Measurements from ENCODE around the gene MAP1A.
A peak's percentile ranks its signal among the peaks of the same experiment; 100 is the strongest.

The MAP1A gene

DNA sequence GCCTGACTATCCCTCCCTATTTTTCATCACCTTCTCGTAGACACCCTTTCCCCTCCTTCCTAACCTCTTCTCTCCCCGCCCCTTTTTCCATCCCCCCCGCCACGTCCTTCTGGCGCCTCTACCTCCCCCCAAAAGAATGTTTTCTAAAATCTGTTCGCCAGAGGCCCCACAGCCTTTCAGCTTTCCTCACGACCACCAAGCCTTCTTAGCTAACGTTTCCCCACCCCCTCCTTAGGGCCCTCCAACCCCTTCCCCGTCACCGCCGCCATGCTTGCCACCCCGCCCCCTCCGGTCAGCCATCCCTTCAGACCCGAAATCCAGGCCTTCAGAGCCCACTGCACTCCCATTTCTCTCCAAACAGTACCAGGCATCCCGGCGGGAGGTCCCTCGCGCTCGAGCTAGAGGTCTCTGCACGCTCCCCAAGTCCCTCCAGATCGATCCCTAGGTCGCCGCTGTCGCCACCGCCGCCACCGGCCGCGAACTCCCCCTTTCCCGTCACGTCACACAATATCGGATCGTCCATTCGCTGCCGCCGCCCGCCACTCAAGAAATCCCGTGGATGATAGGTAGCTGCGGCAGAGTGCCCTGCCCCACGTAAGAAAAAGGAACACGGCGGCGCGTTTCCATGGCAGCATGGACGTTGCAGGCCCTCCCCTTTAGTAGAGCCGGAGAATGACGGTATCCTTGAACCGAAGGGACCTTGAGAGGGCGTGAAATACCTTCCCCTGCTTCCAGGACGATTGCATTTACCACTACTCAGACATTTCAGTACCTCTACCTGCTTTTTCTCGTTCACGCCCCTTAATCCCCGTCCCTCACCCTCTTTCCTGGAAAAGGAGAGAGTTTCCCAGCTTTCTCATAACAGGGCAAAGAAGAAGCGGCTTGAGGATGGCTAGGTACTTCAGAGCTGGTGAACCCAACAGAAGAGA lies 24.5 kb upstream of the MAP1A start, which contains the start of gene TP53BP1:
Gene TP53BP1, minus strand, starts transcription at position 484 of the 929 bp plus-strand sequence. Its CDS starts 113 bp downstream, at position 371.
- Histone ChIP-seq H3K27ac (ENCODE audit: low read depth, low read length) (peak within 1 kb of the TSS; percentile 64), H3K4me1 (ENCODE audit: control insufficient read depth, insufficient read depth, low read length) (peaks cover 17% of the 10 kb centered on the region)

DNA sequence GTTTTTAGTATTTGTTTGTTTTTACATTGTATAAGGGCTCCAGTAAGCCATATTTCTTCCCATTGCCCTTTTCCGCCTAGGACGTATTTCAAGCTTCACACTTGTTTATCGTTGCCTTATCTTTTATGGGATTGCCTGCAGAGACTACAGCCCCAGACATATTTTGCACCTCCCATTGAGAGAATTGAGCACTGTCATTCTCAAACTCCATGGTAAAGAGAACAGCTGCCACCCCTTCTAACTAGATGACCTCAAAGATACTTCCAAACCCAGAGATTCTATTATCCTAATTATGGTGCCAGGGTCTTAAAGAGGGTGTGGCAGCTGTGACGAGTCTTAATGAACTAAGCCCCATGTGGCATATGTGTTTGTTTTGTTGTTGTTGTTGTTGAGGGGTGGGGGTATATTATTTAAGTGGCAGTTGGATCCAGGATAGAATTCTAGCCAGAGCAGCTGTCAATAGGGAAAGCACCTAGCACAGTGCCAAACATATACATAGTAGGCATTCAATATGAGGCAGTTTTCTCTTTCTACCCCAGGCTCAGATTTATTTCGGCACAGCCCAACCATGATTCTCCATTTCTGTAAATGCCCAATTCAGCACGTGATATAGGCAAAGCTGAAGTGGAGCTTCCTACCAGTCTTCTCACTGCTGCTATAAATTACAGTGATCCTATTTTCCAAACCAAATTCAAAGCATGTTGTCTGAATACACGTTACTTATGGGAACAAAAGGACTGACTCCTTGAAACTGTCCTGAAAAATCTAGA lies 23.5 kb upstream of the MAP1A start:
- peak overlapping the region; percentile 78 for H3K4me3 ChIP-seq (ENCODE audit: low read depth, low read length)
- H3K9ac ChIP-seq (ENCODE audit: low read length) = no peak overlapping the region
- H3K4me1 ChIP-seq (ENCODE audit: control insufficient read depth, insufficient read depth, low read length) = peaks cover 17% of the 10 kb centered on the region
- H3K27me3 ChIP-seq (ENCODE audit: control insufficient read depth, insufficient read depth, low read length) = no peaks in the 10 kb centered on the region
- H3K27ac ChIP-seq (ENCODE audit: low read depth, low read length) = no peak overlapping the region
- no peaks in the 10 kb centered on the region for H3K9me3 ChIP-seq (ENCODE audit: control insufficient read depth, insufficient read depth, low read depth, low read length)
- H3K36me3 ChIP-seq (ENCODE audit: control insufficient read depth, insufficient read depth, low read length) = peaks cover 28% of the 10 kb centered on the region

More for the DNA sequence above, 24.5 kb upstream of the MAP1A start, which contains the start of gene TP53BP1:
- Histone ChIP-seq H3K9me3 (ENCODE audit: control insufficient read depth, insufficient read depth, low read depth, low read length) (no peaks in the 10 kb centered on the region), H3K9ac (ENCODE audit: low read length) (peak within 1 kb of the TSS; percentile 66), H3K27me3 (ENCODE audit: control insufficient read depth, insufficient read depth, low read length) (no peaks in the 10 kb centered on the region), H3K36me3 (ENCODE audit: control insufficient read depth, insufficient read depth, low read length) (peaks cover 37% of the 10 kb centered on the region), H3K4me3 (ENCODE audit: low read depth, low read length) (peak within 1 kb of the TSS; percentile 78)

- H3K9ac ChIP-seq (ENCODE audit: low read length) = no peak overlapping the region
- H3K9me3 ChIP-seq (ENCODE audit: control insufficient read depth, insufficient read depth, low read depth, low read length) = no peaks in the 10 kb centered on the region
- no peak overlapping the region for H3K27ac ChIP-seq (ENCODE audit: low read depth, low read length)
Measured at GRCh38 chr15:43498990-43499389, 18.4 kb upstream of the MAP1A start.

GRCh38 chr15:43499635-43500034 lies 17.8 kb upstream of the MAP1A start:
- no peaks in the 10 kb centered on the region for H3K9me3 ChIP-seq (ENCODE audit: control insufficient read depth, insufficient read depth, low read depth, low read length)
- H3K4me1 ChIP-seq (ENCODE audit: control insufficient read depth, insufficient read depth, low read length) = no peaks in the 10 kb centered on the region
- H3K4me3 ChIP-seq (ENCODE audit: low read depth, low read length) = no peak overlapping the region
- no peaks in the 10 kb centered on the region for H3K36me3 ChIP-seq (ENCODE audit: control insufficient read depth, insufficient read depth, low read length)
- no peak overlapping the region for H3K9ac ChIP-seq (ENCODE audit: low read length)
- H3K27ac ChIP-seq (ENCODE audit: low read depth, low read length) = no peak overlapping the region
- H3K27me3 ChIP-seq (ENCODE audit: control insufficient read depth, insufficient read depth, low read length) = no peaks in the 10 kb centered on the region

More at GRCh38 chr15:43498990-43499389, 18.4 kb upstream of the MAP1A start:
- peaks cover 2% of the 10 kb centered on the region for H3K4me1 ChIP-seq (ENCODE audit: control insufficient read depth, insufficient read depth, low read length)
- no peaks in the 10 kb centered on the region for H3K27me3 ChIP-seq (ENCODE audit: control insufficient read depth, insufficient read depth, low read length)
- H3K4me3 ChIP-seq (ENCODE audit: low read depth, low read length) = no peak overlapping the region
- no peaks in the 10 kb centered on the region for H3K36me3 ChIP-seq (ENCODE audit: control insufficient read depth, insufficient read depth, low read length)

- Histone ChIP-seq H3K36me3 (ENCODE audit: control insufficient read depth, insufficient read depth, low read length) (no peaks in the 10 kb centered on the region), H3K4me3 (ENCODE audit: low read depth, low read length) (no peak overlapping the region), H3K9ac (ENCODE audit: low read length) (no peak overlapping the region), H3K27ac (ENCODE audit: low read depth, low read length) (no peak overlapping the region), H3K27me3 (ENCODE audit: control insufficient read depth, insufficient read depth, low read length) (no peaks in the 10 kb centered on the region), H3K4me1 (ENCODE audit: control insufficient read depth, insufficient read depth, low read length) (no peaks in the 10 kb centered on the region; the same call in 1 of the 2 replicates), H3K9me3 (ENCODE audit: control insufficient read depth, insufficient read depth, low read depth, low read length) (no peaks in the 10 kb centered on the region)
Measured at GRCh38 chr15:43505738-43506137, 11.7 kb upstream of the MAP1A start.

- H3K4me3 ChIP-seq (ENCODE audit: low read depth, low read length) = no peak overlapping the region
- no peak overlapping the region for H3K9ac ChIP-seq (ENCODE audit: low read length)
- peaks cover 7% of the 10 kb centered on the region for H3K4me1 ChIP-seq (ENCODE audit: control insufficient read depth, insufficient read depth, low read length)
- H3K9me3 ChIP-seq (ENCODE audit: control insufficient read depth, insufficient read depth, low read depth, low read length) = no peaks in the 10 kb centered on the region
- no peak overlapping the region for H3K27ac ChIP-seq (ENCODE audit: low read depth, low read length)
- no peaks in the 10 kb centered on the region for H3K36me3 ChIP-seq (ENCODE audit: control insufficient read depth, insufficient read depth, low read length)
- H3K27me3 ChIP-seq (ENCODE audit: control insufficient read depth, insufficient read depth, low read length) = peaks cover 24% of the 10 kb centered on the region
Measured at GRCh38 chr15:43508421-43508820, 9.0 kb upstream of the MAP1A start.

DNA sequence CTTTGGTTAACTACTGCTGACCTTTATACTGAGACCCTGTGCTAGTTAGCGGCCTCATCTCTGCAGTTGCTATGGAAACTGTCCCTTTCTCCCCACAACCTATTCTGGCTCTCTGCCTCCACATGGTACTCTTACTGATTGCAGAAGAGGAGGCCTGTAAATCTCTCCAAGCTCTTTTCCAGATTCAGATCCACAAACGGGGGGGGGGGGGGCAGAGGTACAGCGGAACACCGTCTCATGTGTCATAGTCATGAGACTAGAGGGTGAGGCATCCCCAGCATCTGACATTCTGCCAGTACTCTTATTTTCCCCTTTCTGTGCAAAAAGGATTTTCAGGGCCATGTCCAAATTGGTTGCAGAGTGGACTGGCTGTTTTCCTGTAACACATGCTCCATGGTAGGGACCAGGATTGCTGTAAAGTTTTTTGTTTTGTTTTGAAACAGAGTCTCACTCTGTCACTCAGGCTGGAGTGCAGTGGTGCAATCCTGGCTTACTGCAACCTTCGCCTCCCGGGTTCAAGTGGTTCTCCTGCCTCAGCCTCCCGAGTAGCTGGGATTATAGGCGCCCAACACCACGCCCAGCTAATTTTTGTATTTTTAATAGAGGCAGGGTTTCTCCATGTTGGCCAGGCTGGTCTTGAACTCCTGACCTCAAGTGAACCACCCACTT lies 8.3 kb upstream of the MAP1A start:
- Histone ChIP-seq H3K9ac (ENCODE audit: low read length) (no peak overlapping the region), H3K4me3 (ENCODE audit: low read depth, low read length) (peak overlapping the region; percentile 78; the same call in 1 of the 2 replicates), H3K4me1 (ENCODE audit: control insufficient read depth, insufficient read depth, low read length) (peaks cover 7% of the 10 kb centered on the region), H3K27me3 (ENCODE audit: control insufficient read depth, insufficient read depth, low read length) (peaks cover 28% of the 10 kb centered on the region), H3K27ac (ENCODE audit: low read depth, low read length) (no peak overlapping the region), H3K36me3 (ENCODE audit: control insufficient read depth, insufficient read depth, low read length) (no peaks in the 10 kb centered on the region), H3K9me3 (ENCODE audit: control insufficient read depth, insufficient read depth, low read depth, low read length) (no peaks in the 10 kb centered on the region)

GRCh38 chr15:43509660-43510199 lies 7.7 kb upstream of the MAP1A start:
- Histone ChIP-seq H3K36me3 (ENCODE audit: control insufficient read depth, insufficient read depth, low read length) (no peaks in the 10 kb centered on the region), H3K9me3 (ENCODE audit: control insufficient read depth, insufficient read depth, low read depth, low read length) (no peaks in the 10 kb centered on the region), H3K9ac (ENCODE audit: low read length) (no peak overlapping the region), H3K4me3 (ENCODE audit: low read depth, low read length) (peak overlapping the region; percentile 78), H3K4me1 (ENCODE audit: control insufficient read depth, insufficient read depth, low read length) (peaks cover 11% of the 10 kb centered on the region), H3K27me3 (ENCODE audit: control insufficient read depth, insufficient read depth, low read length) (peaks cover 28% of the 10 kb centered on the region), H3K27ac (ENCODE audit: low read depth, low read length) (no peak overlapping the region)

DNA sequence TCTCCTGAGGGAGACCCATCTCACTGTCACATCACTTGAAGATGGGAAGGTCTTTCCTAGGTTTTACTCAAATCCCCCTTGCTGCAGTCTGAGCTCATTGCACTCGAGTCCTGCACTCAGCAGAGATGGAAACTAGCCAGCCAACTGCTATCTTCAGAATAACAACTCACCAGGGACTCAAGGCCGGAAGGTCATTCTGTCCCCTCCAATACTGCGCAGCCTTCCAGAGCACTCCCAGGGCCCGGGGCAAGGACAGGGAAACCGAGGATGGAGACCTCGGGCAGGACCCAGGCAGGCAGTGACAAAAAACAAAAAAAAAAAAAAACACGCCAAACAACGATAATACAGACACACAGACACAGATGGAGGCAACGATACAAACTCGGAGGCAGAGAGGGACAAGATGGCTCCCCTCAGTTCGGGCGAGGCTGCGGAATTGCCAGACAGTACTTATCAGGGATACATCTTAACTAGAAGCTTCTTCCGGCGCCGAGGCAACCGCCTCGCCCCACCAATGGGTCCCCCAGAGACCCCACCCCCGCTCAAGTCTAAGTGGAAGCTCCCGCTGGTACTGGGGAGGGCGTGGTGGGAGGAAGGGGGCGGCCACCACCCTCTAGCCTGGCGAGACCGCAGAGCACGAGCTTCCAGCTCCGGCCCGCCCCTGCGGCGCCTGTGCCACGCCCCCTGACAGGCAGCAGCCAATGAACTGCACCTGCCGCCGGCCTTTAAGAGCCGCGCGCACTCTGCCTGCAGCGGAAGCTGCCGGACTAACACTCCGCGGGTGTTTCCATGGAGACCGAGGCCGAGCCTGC lies 7.0 kb upstream of the MAP1A start:
- H3K27me3 ChIP-seq (ENCODE audit: control insufficient read depth, insufficient read depth, low read length) = peaks cover 29% of the 10 kb centered on the region
- H3K4me1 ChIP-seq (ENCODE audit: control insufficient read depth, insufficient read depth, low read length) = peaks cover 11% of the 10 kb centered on the region
- no peaks in the 10 kb centered on the region for H3K36me3 ChIP-seq (ENCODE audit: control insufficient read depth, insufficient read depth, low read length)
- no peaks in the 10 kb centered on the region for H3K9me3 ChIP-seq (ENCODE audit: control insufficient read depth, insufficient read depth, low read depth, low read length)
- H3K9ac ChIP-seq (ENCODE audit: low read length) = peak overlapping the region; percentile 74
- peak overlapping the region; percentile 78 for H3K4me3 ChIP-seq (ENCODE audit: low read depth, low read length)
- H3K27ac ChIP-seq (ENCODE audit: low read depth, low read length) = peak overlapping the region; percentile 28; the same call in 1 of the 2 replicates

Data from HUES6 (cell line).